Panc1 (cell line): ENCODE data around the gene RNF149. TPM values are rescaled to one million over a fixed set of nuclear protein-coding genes. Genes with fewer than 3 reads are reported as not detected.

Experiments used
- ATAC-seq: fragments of 200-7000 bp; cut with Tn5 transposase; 2 replicates; pipeline ENCODE4 v1.9.1; 2020; ENCODE audit warnings: mild to moderate bottlenecking, moderate library complexity
- BruUV-seq: library from RNA; stranded (reverse); fragments of 400-500 nt; replicated peaks from 2 replicates; lab custom pipeline; 2021; lab: Mats Ljungman, UMichigan
- CTCF ChIA-PET: fragments of 300-600 bp; sonication (Branson Sonifier 250); formaldehyde crosslinking; loops from one replicate; lab custom pipeline; 2022; ENCODE audit warnings: antibody characterized with exemption; lab: Charles Lee
- POLR2A ChIA-PET: fragments of 300-600 bp; sonication (Branson Sonifier 250); formaldehyde crosslinking; loops from one replicate; lab custom pipeline; 2022; ENCODE audit warnings: antibody characterized with exemption; lab: Charles Lee
- DNase-seq: peaks from one replicate; pipeline ENCODE4 v3.0.0-alpha.2; 2010; ENCODE audit warnings: low read depth, low spot score
- H3K27ac ChIP-seq: 2 replicates; pipeline ENCODE4 v1.5.1; 2011; ENCODE audit warnings: mild to moderate bottlenecking, low read length, inconsistent platforms
- H3K27me3 ChIP-seq: fragments of 200-500 bp; sonication (Bioruptor generic); 2 replicates; pipeline ENCODE4 v1.6.0; 2014; ENCODE audit warnings: low read length, inconsistent platforms; ENCODE audit not compliant: control insufficient read depth, insufficient read depth
- H3K36me3 ChIP-seq: fragments of 200-500 bp; sonication (Bioruptor generic); 2 replicates; pipeline ENCODE4 v1.5.1; 2014; ENCODE audit warnings: inconsistent platforms, mild to moderate bottlenecking, low read length, moderate library complexity; ENCODE audit not compliant: control insufficient read depth, insufficient read depth
- H3K4me1 ChIP-seq: 2 replicates; pipeline ENCODE4 v1.5.1; 2011; ENCODE audit warnings: inconsistent platforms, mild to moderate bottlenecking, low read length, moderate library complexity; ENCODE audit not compliant: control insufficient read depth, insufficient read depth
- H3K4me3 ChIP-seq, 2 experiments: 2 replicates each; pipeline ENCODE4 v1.5.1; 2011 to 2012; ENCODE audit warnings: low read depth in 2 of 2, low read length in 2 of 2, mild to moderate bottlenecking in 2 of 2, inconsistent platforms in 1 of 2, moderate library complexity in 1 of 2
- H3K9me3 ChIP-seq: fragments of 200-500 bp; sonication (Bioruptor generic); 2 replicates; pipeline ENCODE4 v1.5.1; 2014; ENCODE audit warnings: low read depth, mild to moderate bottlenecking, inconsistent platforms, low read length, moderate library complexity; ENCODE audit not compliant: control insufficient read depth, insufficient read depth
- CTCF ChIP-seq: fragments of 450-650 bp; IDR thresholded peaks from 2 replicates; pipeline ENCODE4 v1.5.1; 2017; ENCODE audit warnings: mild to moderate bottlenecking
- POLR2AphosphoS5 ChIP-seq: IDR thresholded peaks from 2 replicates; pipeline ENCODE4 v1.6.1; 2012; ENCODE audit warnings: mild to moderate bottlenecking, low read depth, low read length, moderate library complexity
- REST ChIP-seq, 2 experiments: IDR thresholded peaks; 2 replicates each; pipeline ENCODE4 v1.6.1; 2011 to 2012; ENCODE audit warnings: low read depth in 2 of 2, control low read depth in 1 of 2, low read length in 1 of 2, mild to moderate bottlenecking in 1 of 2, moderate library complexity in 1 of 2; ENCODE audit not compliant: insufficient read depth in 1 of 2
- SIN3A ChIP-seq: IDR thresholded peaks from 2 replicates; pipeline ENCODE4 v1.6.1; 2012; ENCODE audit warnings: low read depth, mild to moderate bottlenecking, low read length, moderate library complexity, borderline replicate concordance; ENCODE audit not compliant: insufficient read depth
- TCF7L2 ChIP-seq: IDR thresholded peaks from 2 replicates; pipeline ENCODE4 v1.6.1; 2011; ENCODE audit warnings: mild to moderate bottlenecking, low read depth, low read length, inconsistent platforms
- in situ Hi-C: cut with HindIII; loops from 2 replicates; pipeline ENCODE4 v1.10.0; 2016; ENCODE audit warnings: low sequenced_read_pairs, low pct_unique_long_range_greater_than_20kb
- intact Hi-C: fragments of 100-400 bp; cut with micrococcal nuclease; formaldehyde crosslinking; loops from one replicate; pipeline ENCODE4 v1.10.0; 2022; ENCODE audit not compliant: unreplicated experiment
- total RNA-seq: library from RNA; stranded (reverse); gene quantifications from one replicate; pipeline ENCODE4 v1.2.1, GENCODE V29; 2021; ENCODE audit not compliant: unreplicated experiment

RNF149 gene
- total RNA-seq, 1 experiment from 2014 or later = 29.9 TPM

- intact Hi-C loops = no loop called here
- peak; percentile 61 for ATAC-seq
Observed at GRCh38 chr2:101253013-101253702, 55.3 kb downstream of the RNF149 start.

More at GRCh38 chr2:101253013-101253702, 55.3 kb downstream of the RNF149 start:
- no peak for DNase-seq
- no peaks in the 10 kb centered on the region for H3K9me3 ChIP-seq
- H3K4me3 ChIP-seq = peak overlapping the region; percentile 72 to 84
- no peak for TF ChIP-seq REST (IDR thresholded peaks at IDR 0.05; ENCODE audit: insufficient read depth in 1 of 2, low read depth in 2 of 2, low read length in 1 of 2)
- no peak for TF ChIP-seq POLR2AphosphoS5
- no peak for TF ChIP-seq TCF7L2
- TF ChIP-seq SIN3A = no peak
- no peak for TF ChIP-seq CTCF
- peaks cover 15% of the 10 kb centered on the region for H3K4me1 ChIP-seq
- ChIA-PET POLR2A (interaction anchor here (0.6 to 1.1 kb wide), 2 partner anchors 37 to 52 kb away, joined by 3 read pairs; no protein-coding TSS in a partner anchor), CTCF (interaction anchor here (0.5 kb wide), 1 partner anchor 631 kb away, joined by 4 read pairs; no protein-coding TSS in a partner anchor)
- in situ Hi-C loops = no loop called here
- peak overlapping the region; percentile 93 for H3K27ac ChIP-seq
- no TSS peak for BruUV-seq
- peaks cover 2% of the 10 kb centered on the region; the same call in 1 of the 2 replicates for H3K36me3 ChIP-seq
- no peaks in the 10 kb centered on the region for H3K27me3 ChIP-seq
